ENCODE results near the gene CBARP. TPM values are rescaled to one million over a fixed set of nuclear protein-coding genes. Genes with fewer than 3 reads are reported as not detected.

Gene CBARP
- total and polyA plus RNA-seq, 4 donors: 0.05 to 0.25 (median 0.06) TPM; not detected in 1

GRCh38 chr19:1248139-1248785, 10.5 kb upstream of the CBARP start, which contains the start of gene MIDN:
Gene MIDN, plus strand, starts transcription at chr19:1248583. Its CDS starts 1,714 bp downstream, at chr19:1250297.
- DNase-seq (ENCODE audit: low spot score): peak; percentile 77
- Histone ChIP-seq H3K36me3 (ENCODE audit: control insufficient read depth in 4 of 4, insufficient read depth in 3 of 4, low read depth in 1 of 4, low read length in 3 of 4) (peaks cover 0 to 4% (median 0%) of the 10 kb centered on the region in 4 donors), H3K4me1 (ENCODE audit: control insufficient read depth in 4 of 4, insufficient read depth in 4 of 4, low read length in 3 of 4) (peaks cover 26 to 66% (median 44%) of the 10 kb centered on the region in 4 donors), H3K27ac (ENCODE audit: low read depth in 1 of 2, low read length in 2 of 2) (peak within 1 kb of the TSS; percentile 97 to 99), H3K9me3 (ENCODE audit: control insufficient read depth in 4 of 4, low read length in 3 of 4) (no peaks in the 10 kb centered on the region), H3K27me3 (ENCODE audit: control insufficient read depth in 4 of 4, insufficient read depth in 4 of 4, low read length in 3 of 4) (no peaks in the 10 kb centered on the region), H3K4me3 (ENCODE audit: low read depth in 1 of 3, low read length in 3 of 3) (peak within 1 kb of the TSS; percentile 47 to 75 (median 62)), H3K9ac (ENCODE audit: low read depth in 1 of 2, low read length in 2 of 2) (peak within 1 kb of the TSS; percentile 10 to 53)
- under 1% methylated on average over 60 of the region's 60 CpGs for WGBS
- TF ChIP-seq JUND (IDR thresholded peaks at IDR 0.05): peak in 1 of 2 donors; percentile 50
- TF ChIP-seq ZBTB33 (IDR thresholded peaks at IDR 0.05): no peak
- TF ChIP-seq CTCF (IDR thresholded peaks at IDR 0.05; ENCODE audit: low read depth, low read length, missing input control): peak; percentile 4
- no peak for TF ChIP-seq MAX (IDR thresholded peaks at IDR 0.05)
- no peak for TF ChIP-seq HNF4A (conservative IDR thresholded peaks at IDR 0.05)
- no peak for TF ChIP-seq NR2F2 (IDR thresholded peaks at IDR 0.05)
- no peak for TF ChIP-seq EGR1 (IDR thresholded peaks at IDR 0.05; ENCODE audit: low read depth in 2 of 2)
- TF ChIP-seq ATF3 (IDR thresholded peaks at IDR 0.05): no peak
- no peak for TF ChIP-seq RAD21 (IDR thresholded peaks at IDR 0.05)
- peak; percentile 34 for TF ChIP-seq SP1 (IDR thresholded peaks at IDR 0.05)
- no peak for TF ChIP-seq REST (IDR thresholded peaks at IDR 0.05)
- TF ChIP-seq TAF1 (conservative IDR thresholded peaks at IDR 0.05): peak; percentile 76
- peak in 1 of 2 donors; percentile 18 for TF ChIP-seq GABPA (IDR thresholded peaks at IDR 0.05 in 1 of 2, conservative IDR thresholded peaks at IDR 0.05 in 1 of 2)
- TF ChIP-seq FOXA1 (IDR thresholded peaks at IDR 0.05): no peak
- TF ChIP-seq RXRA (IDR thresholded peaks at IDR 0.05): no peak
- TF ChIP-seq FOXA2 (IDR thresholded peaks at IDR 0.05): no peak
- TF ChIP-seq HNF4G (IDR thresholded peaks at IDR 0.05): no peak
- no peak for TF ChIP-seq YY1 (IDR thresholded peaks at IDR 0.05)

All from liver (tissue), 9 donors.